GM19025 (cell line): ENCODE data around the gene ASB6.

Source experiments
- ATAC-seq: cut with Tn5 transposase; IDR thresholded peaks from one replicate; pipeline ENCODE4 v1.9.1; 2021; ENCODE audit warnings: mild to moderate bottlenecking, low read depth, moderate library complexity; ENCODE audit not compliant: unreplicated experiment

ASB6 gene, protein sequence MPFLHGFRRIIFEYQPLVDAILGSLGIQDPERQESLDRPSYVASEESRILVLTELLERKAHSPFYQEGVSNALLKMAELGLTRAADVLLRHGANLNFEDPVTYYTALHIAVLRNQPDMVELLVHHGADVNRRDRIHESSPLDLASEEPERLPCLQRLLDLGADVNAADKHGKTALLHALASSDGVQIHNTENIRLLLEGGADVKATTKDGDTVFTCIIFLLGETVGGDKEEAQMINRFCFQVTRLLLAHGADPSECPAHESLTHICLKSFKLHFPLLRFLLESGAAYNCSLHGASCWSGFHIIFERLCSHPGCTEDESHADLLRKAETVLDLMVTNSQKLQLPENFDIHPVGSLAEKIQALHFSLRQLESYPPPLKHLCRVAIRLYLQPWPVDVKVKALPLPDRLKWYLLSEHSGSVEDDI

DNA sequence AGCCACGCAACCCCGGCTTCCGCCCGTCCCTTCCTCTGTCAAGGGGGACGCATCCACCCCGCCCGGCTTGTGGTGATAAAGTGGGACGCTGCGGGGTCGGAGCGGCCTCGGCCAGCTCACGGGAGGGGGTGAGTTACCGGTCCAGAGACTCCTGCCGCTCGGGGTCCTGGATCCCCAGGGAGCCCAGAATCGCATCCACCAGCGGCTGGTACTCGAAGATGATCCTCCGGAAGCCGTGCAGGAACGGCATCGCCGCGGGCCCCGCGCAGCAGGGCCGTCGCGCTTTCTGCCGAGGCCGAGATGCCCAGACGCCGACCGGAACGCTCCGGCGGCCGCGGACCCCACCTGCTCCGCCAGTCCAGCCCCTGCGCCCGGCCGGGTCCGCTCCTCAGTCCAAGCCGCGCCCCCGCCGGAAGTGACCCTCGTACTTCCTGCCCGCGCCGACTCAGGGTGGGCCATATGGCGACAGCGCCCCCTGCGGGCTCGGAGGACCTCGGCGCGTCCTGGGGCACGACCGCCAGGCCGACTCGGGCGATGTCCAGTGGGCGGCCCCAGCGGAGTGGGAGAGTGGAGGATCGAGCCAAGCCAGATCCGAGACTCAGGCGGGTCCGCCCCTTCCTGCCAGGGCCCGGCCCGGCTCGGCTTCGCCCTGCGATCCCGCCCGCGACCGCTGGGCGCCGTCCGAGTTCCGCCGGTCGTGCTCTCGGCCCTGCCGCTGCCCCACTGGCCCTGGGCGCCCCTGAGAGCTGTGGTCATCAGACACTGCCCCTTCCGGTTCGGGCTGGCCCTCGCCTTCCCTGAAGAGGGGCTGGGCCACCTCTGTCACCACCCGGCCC is at the start of gene ASB6:
Gene ASB6, minus strand, starts transcription at position 402 of the 836 bp plus-strand sequence. Its CDS starts 152 bp downstream, at position 250.
- ATAC-seq = peak; percentile 88

DNA sequence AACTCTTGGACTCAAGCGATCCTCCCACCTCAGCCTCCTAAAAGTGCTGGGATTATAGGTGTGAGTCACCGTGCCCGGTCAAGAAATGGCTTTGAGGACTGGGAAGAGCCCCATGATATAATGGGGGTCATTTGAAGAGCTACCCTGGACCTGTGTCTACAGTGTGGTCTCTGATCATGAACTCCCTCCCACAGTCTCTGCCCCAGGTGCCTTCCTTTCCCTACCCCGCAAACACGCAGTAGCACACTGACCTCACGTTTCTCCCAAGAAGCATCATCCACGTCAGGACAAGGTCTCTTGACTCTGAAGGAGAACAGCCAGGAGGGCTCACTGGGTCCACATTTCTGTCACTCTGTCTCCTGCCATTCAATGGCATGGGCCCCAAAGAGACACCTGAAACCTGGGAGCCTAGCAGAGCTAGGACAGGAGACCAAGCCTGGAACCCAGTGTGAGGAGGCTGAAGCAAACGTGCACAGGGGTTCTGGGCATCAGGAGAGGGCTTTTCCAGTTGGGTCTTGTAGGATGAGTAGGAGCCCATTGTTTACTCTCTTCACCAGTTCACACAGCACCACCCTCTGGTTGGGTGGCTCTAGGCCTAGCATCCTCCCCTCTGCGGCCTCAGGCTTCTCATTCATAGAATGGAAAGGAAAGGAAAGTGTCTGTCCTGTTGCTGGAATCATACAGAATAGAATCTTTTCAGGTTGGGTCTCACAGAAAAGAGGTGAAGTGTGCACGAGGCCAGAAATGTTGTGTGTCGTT is 46.5 kb upstream of the ASB6 start:
- ATAC-seq = no peak

DNA sequence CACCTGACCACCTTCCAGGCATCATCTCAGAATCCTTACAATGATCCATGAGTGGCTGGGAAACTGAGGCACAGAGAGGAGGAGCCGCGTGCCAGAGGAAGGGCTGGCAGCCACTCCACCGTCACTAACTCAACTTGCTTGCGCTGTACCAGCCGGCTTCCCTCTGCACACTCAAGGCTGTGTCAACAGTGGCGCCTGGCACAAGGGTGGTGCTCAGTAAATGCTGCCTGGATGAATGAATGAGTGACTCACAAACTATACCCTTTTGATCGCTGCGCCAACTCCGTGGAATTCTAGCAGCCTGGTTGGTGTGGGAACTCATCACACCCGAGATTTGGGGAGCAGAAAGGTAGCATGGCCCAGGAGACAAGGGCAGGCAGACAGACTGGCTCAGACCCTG is 45.4 kb upstream of the ASB6 start:
- ATAC-seq = no peak

DNA sequence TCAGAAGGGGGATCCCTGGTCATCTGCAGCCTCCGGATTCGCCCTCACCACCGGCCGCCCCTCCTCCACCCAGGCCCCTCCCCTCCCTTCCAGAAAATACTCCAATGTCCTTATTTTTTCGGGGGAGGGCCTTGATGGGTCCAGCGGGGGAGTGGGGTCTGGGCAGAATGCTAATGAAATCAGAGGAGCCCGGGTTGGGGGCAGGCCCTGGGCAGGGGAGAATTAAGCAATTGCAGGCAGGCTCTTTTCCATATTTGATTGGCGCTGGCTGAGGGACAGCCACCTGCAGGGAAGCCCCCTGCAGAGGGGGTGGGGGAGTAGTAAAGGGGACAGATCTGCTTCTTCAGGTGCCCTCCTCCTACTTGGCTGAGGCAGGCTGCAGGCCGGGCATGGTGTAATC is 44.8 kb upstream of the ASB6 start:
- ATAC-seq = no peak

DNA sequence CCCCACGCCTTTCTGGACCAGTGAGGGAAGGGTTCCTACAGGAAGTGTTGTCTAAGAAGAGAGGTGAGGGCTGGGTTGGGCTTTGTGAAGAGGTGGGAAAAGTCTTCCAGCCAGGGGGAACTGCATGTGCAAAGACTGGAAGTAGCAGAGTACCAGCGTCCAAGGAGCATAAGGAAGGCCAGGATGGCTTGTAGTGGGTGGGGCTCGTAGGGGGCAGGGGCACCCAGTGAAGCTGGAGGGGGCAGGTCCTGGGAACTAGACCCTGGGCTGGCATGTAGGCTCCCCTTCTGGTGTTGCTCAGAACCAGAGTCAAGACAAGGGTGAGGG is 43.9 kb upstream of the ASB6 start:
- ATAC-seq = no peak

DNA sequence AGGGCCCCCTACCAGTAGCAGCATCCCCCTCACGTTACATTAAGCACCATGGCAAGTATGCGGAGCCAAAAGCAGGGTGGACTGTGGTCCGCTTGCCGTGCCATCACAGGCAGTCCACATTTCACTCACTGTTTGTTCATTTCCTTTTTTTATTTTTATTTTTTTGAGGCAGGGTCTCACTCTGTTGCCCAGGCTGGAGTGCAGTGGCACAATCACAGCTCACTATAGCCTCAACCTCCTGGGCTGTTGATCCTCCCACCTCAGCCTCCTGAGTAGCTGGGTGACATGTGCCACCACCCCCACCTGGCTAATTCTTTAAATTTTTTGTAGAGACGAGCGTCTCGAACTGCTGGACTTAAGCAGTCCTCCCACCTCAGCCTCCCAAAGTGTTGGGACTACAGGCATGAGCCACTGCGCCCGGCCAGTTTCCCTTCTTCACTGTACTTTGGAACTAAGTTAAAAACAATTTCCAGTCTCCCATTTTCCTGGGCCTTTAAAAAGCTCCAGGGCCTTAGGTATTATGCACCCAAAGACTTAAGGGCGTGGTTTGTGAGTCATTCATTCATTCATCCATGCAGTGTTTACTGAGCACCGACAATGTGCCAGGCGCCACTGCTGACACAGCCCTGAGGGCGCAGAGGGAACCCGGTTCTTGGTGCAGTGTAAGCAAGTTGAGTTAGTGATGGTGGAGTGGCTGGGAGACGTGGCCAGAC is 43.4 kb upstream of the ASB6 start:
- ATAC-seq = no peak

DNA sequence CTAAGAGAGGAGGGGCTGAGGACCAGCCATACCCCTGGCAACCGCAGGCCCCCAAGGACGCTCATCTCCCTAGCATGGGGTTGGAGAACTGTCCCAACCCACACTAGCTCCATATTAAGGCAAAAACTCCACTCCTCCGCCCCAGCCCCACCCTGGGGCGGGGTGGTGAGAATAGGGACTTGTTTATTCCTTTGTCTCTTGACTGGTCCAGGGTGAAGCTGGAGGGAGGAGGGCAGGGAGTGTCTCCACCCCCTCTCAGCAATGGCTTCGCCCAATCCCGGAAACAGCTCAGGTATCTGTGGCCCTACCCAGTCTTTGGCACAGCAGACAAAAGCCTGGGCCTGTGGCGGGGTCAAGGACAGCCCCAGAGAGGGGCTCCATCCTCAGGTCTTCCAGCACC is 40.4 kb upstream of the ASB6 start:
- ATAC-seq = no peak

DNA sequence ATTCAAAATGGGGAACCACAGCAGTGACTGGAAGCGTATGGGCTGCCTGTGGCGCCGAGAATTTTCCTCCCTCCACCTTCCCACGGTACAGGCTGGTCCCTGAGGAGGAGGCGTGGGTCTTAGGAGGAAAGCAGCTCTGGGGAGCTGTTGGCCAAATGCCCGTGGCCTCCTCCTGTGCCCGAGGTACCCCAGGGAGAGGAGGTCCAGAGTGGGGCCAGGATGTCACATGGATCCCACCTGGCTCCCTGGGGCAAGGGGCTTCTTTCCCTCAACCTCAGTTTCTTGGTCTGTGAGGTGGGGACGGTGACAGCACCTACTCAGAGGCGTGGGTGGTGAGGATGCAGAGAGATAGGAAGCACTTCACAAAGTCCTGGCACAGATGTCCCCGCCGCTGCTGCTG is 40.0 kb upstream of the ASB6 start:
- ATAC-seq = no peak

DNA sequence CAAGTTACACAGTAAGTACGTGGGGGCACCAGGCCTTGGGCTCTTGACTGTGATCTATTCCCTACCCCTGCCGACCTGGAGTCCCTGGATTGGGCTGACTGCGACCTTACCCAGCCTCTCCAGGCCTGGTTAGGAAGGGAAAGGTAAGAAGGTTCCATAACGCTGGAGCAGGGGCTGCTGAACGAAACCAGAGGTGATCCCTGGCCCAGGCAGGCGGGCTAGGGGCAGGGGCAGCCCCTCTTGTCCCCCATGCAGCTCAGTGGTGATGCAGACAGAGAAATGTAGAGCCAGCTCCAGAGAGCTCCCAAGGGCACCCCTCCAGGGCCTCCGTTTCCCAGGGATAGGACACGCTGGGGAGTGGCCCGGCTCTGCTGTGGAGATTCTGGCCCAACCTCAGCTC is 37.6 kb upstream of the ASB6 start:
- no peak for ATAC-seq

DNA sequence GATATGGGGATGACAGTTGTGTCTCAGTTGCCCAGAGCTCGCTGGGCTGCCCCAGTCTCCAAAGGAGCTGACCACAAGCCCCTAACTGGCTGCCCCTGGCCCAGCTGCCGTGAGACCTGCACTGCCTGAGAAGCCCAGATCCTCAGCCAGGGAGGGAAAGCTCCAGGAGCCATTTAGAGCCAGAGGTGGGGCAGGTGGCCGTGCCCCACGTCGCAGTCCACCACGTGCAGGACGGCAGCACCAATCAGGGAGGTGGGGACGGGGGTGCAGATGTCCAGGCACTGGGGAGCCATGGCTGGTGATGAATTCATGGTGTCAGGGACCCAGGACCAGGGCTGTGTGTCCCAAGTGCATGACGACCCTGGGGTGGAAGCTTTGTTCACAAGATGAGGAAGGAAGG is 36.9 kb upstream of the ASB6 start:
- ATAC-seq = no peak

DNA sequence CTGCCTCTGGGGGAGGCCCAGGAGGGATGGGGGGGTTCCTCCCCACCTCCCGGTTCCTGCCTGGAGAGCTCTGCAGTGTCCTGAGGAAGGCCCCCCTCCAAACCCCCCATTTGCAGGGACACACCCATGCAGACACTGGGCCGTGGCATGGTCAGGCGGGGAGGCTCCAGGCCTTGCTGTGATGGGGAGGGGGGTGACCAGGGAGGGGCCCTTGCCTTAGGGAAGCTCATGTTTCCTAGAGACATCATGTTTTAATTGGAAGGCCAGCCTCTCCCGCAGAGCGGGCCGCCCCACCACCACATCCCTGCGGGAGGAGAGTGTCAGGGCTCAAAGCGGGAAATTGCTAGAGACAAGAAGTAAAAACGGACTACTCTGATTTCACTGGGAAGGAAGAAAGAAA is 35.5 kb upstream of the ASB6 start:
- ATAC-seq = no peak

DNA sequence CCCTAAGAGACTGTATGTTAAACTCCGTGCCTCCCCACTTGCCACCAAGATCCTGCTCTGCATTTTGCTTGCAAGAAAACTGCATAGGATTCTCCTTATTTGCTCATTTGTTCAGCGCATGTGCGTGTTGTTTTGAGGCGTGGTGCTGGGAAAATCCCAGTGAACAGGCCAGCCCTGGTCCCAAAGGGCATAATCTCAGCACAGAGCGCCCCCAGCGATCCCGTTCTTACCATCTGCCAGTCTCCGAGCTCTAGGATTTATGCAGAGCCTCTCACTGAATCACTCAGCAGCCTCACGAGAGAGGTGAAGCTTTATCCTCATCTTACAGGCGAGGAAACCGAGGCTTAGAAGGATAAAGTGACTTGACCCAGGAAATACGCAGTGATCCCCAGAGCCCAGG is 35.0 kb upstream of the ASB6 start:
- ATAC-seq = no peak

DNA sequence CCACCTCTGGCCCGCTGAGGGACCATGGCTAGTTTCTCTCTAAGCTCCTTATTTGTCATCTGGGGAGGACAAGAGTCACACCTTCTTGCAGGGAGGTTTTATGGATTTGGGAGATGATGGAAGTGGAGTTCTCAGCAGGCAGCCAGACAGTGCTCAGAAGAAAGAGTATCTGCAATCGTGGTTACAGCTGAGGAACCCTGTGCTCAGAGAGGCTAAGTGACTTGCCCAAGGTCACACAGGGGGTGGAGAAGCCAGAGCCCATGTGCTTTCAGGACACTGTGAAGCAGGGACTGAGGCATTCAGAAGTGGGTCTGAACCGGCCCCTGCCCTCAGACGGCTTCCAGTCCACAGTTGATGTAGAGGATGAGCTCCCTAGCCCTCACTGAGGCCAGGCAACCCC is 34.3 kb upstream of the ASB6 start:
- ATAC-seq = no peak

DNA sequence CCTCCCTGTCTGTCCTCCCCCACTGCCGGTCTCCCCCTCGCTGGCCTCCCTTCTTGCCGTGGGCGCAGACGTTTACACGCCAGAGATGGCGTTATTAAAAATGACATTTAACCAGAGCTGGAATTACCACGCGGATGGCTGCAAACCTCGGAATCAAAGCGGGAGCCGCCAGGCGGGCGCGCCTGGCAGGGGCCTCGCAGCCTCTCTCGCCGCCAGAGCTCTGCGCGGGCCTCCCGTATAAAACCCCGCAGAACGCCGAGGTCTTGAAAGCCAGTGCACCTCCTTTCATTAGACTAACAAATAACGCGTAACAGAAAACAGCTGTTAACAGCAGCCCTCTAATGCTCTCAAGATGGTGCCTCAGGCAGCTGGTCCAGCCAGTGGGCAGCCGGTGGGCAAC is 33.7 kb upstream of the ASB6 start:
- no peak for ATAC-seq

DNA sequence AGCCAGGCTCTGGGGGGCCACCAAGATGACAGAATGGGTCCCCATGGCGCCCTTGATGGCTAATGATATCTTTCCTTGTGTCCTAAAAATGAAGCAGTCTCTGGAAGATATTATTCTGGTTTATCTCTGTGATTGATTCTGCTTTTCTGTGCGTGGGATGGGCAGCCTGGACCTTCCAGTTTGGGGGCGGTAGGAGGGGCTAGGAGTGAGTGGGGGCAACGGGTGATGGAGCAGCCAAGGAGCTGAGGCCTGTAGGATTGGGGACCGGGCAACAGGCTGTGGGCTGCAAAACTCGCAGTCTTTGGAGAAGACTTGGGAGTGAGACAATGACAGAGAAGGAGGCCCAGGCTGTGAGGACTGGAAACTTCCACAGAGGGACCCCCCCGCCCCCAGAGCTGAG is 32.3 kb upstream of the ASB6 start:
- ATAC-seq = no peak

DNA sequence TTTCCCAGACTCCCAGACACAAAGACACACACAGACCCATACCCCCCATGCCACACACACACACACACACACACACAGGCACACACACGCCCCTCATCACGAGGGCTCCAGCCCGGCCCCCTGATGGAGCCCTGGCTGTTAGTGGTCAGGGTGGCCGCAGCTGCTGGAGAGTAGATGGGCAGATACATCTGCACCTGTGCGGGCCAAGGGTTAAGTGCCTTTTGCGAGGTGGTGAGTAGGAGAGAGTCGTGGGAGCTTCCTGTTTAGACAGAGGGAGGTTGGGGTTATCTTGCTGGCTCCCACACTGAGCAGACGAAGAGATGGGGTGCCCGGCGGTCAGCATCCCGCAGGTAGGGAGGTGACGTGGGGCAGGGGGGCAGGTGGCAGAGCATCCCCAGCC is 31.7 kb upstream of the ASB6 start:
- ATAC-seq = no peak

DNA sequence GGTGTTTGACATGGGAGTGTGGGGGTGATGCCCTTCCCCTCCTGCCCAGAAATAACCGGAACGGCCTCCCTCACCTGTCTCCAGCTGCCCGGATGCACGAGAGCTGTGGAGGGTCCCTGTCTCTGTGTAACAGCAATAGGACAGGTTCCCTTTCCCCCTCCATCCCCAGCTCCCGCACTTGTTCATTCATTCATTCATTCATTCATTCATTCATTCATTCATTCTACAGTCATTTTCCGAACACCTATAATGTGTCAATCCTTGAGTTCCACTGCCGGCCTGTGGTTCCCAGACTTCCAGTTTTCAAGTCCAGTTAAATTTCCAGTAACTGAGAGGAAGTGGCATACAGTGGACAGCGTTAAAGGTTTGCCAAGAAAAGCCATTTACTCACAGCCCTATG is 30.8 kb upstream of the ASB6 start:
- ATAC-seq = no peak

DNA sequence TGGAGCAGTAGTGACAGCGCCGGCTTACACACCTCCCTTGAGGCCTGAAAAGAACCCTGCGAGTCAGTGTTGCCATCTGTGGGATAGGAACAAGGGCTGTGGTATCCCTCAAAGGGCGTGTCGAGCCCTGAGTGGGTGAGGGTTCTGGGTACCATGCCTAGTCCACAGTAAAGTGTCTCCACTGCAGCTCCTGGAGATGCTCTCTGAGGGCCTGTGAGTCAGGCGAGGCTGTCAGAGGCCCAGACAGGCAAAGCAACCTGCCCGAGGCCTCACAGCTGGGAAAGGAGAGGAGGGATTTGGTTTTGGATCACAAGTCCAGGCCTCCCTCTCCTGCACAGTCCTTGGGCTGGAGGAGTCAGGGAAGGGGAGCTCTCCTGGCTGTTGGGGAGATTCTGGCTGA is 29.6 kb upstream of the ASB6 start:
- ATAC-seq = no peak

DNA sequence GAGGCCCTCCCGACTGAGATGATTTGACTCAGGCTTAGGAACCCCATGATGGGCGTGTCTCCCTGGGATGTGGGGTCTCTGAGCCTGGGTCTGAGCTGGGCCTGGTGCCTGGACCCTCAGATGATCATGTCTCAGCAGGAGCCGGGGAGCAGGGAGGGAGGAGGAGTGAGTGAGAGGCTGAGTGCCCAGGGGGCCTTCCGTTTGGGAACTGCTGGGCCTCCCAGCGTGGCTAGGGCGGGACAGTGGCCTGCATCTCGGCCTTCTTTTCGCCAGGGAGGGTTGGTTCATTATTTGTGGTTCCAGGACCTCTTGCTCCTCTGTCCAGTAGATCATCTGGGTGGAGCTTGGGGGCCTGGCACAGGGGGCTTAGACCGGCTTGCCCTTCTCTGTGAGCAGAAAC is 29.1 kb upstream of the ASB6 start:
- ATAC-seq = no peak

DNA sequence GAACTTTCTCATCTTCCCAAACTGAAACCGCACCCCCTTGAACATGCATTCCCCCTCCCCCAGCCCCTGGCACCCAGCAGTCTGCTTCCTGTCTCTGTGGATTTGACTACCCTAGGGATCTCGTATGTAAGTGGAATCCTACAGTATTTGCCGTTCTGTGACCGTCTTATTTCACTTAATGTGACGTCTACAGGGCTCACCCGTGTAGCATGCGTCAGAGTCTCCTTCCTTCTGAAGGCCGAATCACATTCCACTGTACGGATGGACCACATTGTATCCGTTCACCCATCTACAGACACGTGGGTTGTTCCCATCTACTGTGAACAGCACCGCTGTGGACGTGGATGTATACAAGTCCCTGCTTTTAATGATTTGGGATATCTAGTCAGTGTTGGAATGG is 28.0 kb upstream of the ASB6 start:
- no peak for ATAC-seq
